ENCODE data around the gene EME1. TPM values are rescaled to one million over a fixed set of nuclear protein-coding genes. Genes with fewer than 3 reads are reported as not detected.

EME1 gene
- total RNA-seq, 6 experiments from 2014 or later, result 0.12 to 1.3 (median 0.66) TPM; not detected in 2

DNA sequence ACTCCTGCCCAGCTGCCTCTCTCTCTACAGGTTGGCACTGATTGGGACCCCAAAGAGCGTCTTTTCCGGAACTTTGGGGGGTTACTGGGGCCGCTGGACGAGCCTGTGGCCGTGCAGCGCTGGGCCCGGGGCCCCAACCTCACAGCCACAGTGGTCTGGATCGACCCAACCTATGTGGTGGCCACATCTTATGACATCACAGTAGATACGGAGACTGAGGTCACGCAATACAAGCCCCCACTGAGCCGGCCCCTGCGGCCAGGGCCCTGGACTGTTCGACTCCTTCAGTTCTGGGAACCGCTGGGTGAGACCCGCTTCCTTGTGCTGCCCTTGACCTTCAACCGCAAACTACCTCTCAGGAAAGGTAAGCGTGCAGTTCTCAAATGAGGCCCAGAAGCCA, 14.9 kb upstream of the EME1 start:
- TF ChIP-seq CTCF (IDR thresholded peaks at IDR 0.05) (no peak), POLR2A (IDR thresholded peaks at IDR 0.05) (no peak)
- H3K9me3 ChIP-seq, result no peaks in the 10 kb centered on the region
- H3K4me1 ChIP-seq, result peaks cover 0 to 16% (median 0%) of the 10 kb centered on the region in 4 donors
- no peak for DNase-seq
- no peak overlapping the region for H3K27ac ChIP-seq
- no peak for ATAC-seq
- intact Hi-C loops (cut with DNase I), result loop anchor here in 1 of 2 donors (10.0 kb wide), 1 partner anchor 127 kb away; no protein-coding TSS in a partner anchor
- H3K27me3 ChIP-seq, result no peaks in the 10 kb centered on the region
- WGBS (ENCODE audit: insufficient coverage, low coverage, low lambda C conversion rate, missing lambda C conversion rate), result 100% methylated on average over 1 of the region's 17 CpGs
- peaks cover 0 to 14% (median 4%) of the 10 kb centered on the region in 4 donors for H3K36me3 ChIP-seq
- no peak overlapping the region for H3K4me3 ChIP-seq

DNA sequence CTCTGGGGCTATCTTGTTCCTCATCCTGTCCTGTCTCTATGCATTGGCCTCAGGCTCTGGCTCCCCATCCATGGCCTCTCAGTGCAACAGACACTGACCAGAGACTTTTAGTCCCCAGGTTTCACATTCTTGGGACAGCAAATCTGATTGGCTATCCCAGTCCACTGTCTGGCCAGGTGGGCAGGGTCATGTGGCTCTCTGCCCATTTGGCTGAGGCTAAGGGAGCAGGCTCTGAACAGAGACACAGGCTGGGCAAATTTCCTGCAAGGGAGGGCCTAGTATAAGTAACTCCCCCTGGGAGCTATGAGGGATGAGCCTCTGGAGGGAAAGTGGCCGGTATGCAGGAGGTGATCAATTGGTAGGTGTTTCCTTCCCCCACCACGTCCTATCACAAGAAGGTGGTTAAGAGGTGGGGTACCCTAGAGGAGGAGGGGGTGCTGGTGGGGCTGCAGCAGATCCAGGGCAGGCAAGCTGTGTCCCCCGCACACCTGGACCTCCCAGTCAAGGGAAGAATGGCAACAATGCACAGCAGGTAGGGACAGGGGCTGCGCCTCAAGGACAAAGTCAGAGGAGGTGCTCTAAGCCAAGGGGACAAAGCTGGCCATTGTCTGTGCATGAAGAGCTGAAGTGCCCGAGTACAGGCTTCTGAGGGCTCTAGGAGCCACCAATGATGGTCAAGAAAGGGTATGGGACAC, 13.9 kb upstream of the EME1 start:
- Histone ChIP-seq H3K36me3 (peaks cover 0 to 14% (median 4%) of the 10 kb centered on the region in 4 donors), H3K4me3 (no peak overlapping the region), H3K27me3 (no peaks in the 10 kb centered on the region), H3K27ac (no peak overlapping the region), H3K4me1 (peaks cover 0 to 16% (median 0%) of the 10 kb centered on the region in 4 donors), H3K9me3 (no peaks in the 10 kb centered on the region)
- DNase-seq, result peak; percentile 52 to 92 (median 85)
- no peak for TF ChIP-seq CTCF (IDR thresholded peaks at IDR 0.05)
- no peak for TF ChIP-seq POLR2A (IDR thresholded peaks at IDR 0.05)
- intact Hi-C loops (cut with DNase I), result loop anchor here in 1 of 2 donors (10.0 kb wide), 1 partner anchor 126 kb away; no protein-coding TSS in a partner anchor
- ATAC-seq, result peak; percentile 41 to 82 (median 52)
- 20% methylated on average over 1 of the region's 5 CpGs for WGBS (ENCODE audit: insufficient coverage, low coverage, low lambda C conversion rate, missing lambda C conversion rate)

DNA sequence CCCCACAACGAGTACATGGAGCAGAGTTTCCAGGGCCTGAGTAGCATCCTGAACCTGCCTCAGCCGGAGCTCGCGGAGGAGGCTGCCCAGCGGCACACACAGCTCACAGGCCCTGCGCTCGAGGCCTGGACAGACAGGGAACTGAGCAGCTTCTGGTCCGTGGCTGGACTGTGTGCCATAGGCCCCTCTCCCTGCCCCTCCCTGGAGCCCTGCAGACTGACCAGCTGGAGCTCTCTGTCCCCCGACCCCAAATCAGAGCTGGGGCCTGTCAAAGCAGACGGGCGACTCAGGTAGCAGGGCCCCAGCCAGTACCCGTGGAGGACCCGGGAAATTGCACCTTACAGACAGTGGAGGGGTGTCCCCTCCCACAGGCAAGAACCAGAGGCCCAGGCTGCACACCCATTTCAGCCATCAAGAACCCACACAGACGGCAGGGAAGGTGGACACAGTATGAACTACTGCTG, 13.0 kb upstream of the EME1 start:
- Histone ChIP-seq H3K4me1 (peaks cover 0 to 16% (median 0%) of the 10 kb centered on the region in 4 donors), H3K4me3 (no peak overlapping the region), H3K36me3 (peaks cover 0 to 14% (median 4%) of the 10 kb centered on the region in 4 donors), H3K27me3 (no peaks in the 10 kb centered on the region), H3K27ac (no peak overlapping the region), H3K9me3 (no peaks in the 10 kb centered on the region)
- no peak for TF ChIP-seq CTCF (IDR thresholded peaks at IDR 0.05)
- TF ChIP-seq POLR2A (IDR thresholded peaks at IDR 0.05), result no peak
- no CpG with 5 or more reads among the region's 14 CpGs for WGBS (ENCODE audit: insufficient coverage, low coverage, low lambda C conversion rate, missing lambda C conversion rate)
- no peak for ATAC-seq
- intact Hi-C loops (cut with DNase I), result loop anchor here in 1 of 2 donors (10.0 kb wide), 1 partner anchor 125 kb away; no protein-coding TSS in a partner anchor
- peak in 2 of 3 donors; percentile 40 for DNase-seq

GRCh38 chr17:50360486-50361115, 12.4 kb upstream of the EME1 start:
- intact Hi-C loops (cut with DNase I), result no loop called here
- H3K36me3 ChIP-seq, result peaks cover 0 to 14% (median 3%) of the 10 kb centered on the region in 4 donors
- TF ChIP-seq CTCF (IDR thresholded peaks at IDR 0.05) (no peak), POLR2A (IDR thresholded peaks at IDR 0.05) (no peak)
- H3K4me3 ChIP-seq, result no peak overlapping the region
- no peaks in the 10 kb centered on the region for H3K27me3 ChIP-seq
- H3K4me1 ChIP-seq, result peaks cover 0 to 16% (median 0%) of the 10 kb centered on the region in 4 donors
- DNase-seq, result peak in 2 of 3 donors; percentile 35 to 39
- H3K27ac ChIP-seq, result no peak overlapping the region
- WGBS (ENCODE audit: insufficient coverage, low coverage, low lambda C conversion rate, missing lambda C conversion rate), result 87% methylated on average over 8 of the region's 11 CpGs
- no peak for ATAC-seq
- H3K9me3 ChIP-seq, result no peaks in the 10 kb centered on the region

Measured in right lobe of liver (tissue), 6 donors.